OCI-LY3 (cell line): ENCODE data around the gene ZKSCAN5.

ENCODE experiments used
- CTCF ChIP-seq: fragments of 200-600, 300-600 bp; sonication (generic); IDR thresholded peaks from 2 replicates; pipeline ENCODE4 v1.5.1; 2014; ENCODE audit warnings: antibody characterized with exemption, low read length, low read depth
- EZH2phosphoT487 ChIP-seq: fragments of 200-600 bp; shearing (Covaris generic); IDR thresholded peaks from 2 replicates; pipeline ENCODE4 v1.6.1; 2018; ENCODE audit warnings: antibody characterized with exemption, mixed run types, low read depth

- TF ChIP-seq CTCF, result no peak
- TF ChIP-seq EZH2phosphoT487, result no peak
These were observed 45.4 kb upstream of the ZKSCAN5 start for GRCh38 chr7:99459087-99459486.
